ENCODE measurements around the gene ING4. TPM values are rescaled to one million over a fixed set of nuclear protein-coding genes. Genes with fewer than 3 reads are reported as not detected.

ING4 gene
- total RNA-seq, 1 donor from 2014 or later: 67.6 TPM

- DNase-seq (ENCODE audit: low read depth): peak; percentile 13
These were observed 26.9 kb downstream of the ING4 start, which contains the start of gene LPAR5 for GRCh38 chr12:6635856-6636531. LPAR5 (minus strand) TSS chr12:6635959; CDS start chr12:6621248, 14,711 bp downstream.

DNA sequence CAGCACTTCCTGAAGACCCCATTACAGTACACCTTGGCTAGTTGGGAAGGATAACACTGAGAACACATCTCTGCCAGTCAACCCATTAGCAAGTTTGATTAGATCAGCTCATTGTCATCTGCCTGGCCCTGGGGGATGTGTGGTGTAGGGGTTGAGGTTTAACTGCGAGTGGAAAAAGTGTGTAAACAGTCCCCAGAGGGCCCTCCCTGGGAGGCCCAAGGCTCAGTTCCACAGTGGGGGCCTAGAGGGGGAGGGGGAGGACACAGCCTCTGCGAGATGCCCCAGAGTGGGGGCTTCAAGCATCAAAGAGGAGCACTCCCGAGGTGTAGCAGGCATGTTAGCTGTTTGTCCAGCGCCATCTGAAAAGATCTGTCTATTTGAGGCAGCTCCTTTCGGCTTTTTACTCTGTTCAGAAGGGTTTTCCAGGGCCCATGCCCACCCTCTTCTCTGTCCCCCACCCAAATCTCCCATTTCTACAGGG, 27.5 kb downstream of the ING4 start:
- DNase-seq (ENCODE audit: low read depth): no peak

- no peak for DNase-seq (ENCODE audit: low read depth)
These were observed 30.6 kb downstream of the ING4 start for GRCh38 chr12:6632026-6632983.

DNA sequence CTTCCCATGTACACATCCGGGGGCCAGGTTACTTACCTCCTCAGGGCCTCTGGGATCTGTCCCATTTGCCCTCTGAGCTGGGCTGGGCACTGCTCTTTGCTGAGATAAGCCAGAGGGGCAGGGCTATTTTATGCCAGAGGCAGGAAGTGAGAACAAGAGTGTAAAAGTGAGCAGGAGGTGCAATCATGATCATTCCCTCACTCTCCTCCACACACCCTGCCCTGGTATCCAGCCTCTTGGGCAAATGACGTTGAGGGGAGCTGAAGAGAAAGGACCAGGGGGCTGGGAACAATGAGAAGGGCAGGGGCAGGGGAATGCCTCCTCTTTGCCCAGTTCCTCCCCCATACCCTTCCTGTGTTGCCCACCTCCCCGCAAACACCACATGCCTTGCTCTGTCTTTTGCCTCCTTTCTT, 31.4 kb downstream of the ING4 start:
- DNase-seq (ENCODE audit: low read depth): no peak

GRCh38 chr12:6630736-6631135, 32.2 kb downstream of the ING4 start:
- DNase-seq (ENCODE audit: low read depth): no peak

DNA sequence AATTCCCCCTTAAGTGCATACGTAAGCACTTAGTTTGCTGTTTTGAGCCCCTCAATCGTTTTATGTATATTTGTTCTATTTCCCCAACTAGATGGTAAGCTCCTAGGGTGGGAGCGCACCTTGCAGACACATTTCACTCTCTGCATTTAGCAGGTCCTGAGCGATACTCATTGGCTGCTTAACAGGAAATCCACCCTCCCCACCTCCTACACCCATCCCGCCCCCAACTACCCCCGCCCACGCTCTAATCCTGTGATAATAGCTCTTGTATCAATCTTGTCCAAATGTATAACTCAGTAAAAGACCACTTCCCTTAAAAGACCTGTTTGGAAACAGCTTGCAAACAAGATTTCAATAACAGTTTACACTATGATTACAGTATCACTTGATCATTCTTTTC, 35.3 kb downstream of the ING4 start:
- no peak for DNase-seq (ENCODE audit: low read depth)

- DNase-seq (ENCODE audit: low read depth): no peak
These were observed 36.1 kb downstream of the ING4 start for GRCh38 chr12:6626654-6627283.

DNA sequence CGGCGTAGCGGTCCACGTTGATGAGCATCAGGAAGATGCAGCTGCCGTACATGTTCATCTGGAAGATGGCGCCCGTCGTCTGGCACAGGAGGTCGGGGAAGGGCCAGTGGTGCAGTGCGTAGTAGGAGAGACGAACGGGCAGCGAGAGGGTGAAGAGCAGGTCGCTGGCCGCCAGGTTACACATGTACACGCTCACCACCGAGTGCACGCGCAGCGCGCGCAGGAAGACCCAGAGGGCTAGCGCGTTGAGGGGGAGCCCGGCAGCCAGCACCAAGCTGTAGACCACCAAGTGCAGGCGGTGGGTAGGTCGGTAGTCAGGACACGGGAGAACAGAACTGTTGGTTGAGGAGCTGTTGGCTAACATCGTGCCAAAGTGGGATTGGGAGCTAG, 42.0 kb downstream of the ING4 start:
- no peak for DNase-seq (ENCODE audit: low read depth)

DNA sequence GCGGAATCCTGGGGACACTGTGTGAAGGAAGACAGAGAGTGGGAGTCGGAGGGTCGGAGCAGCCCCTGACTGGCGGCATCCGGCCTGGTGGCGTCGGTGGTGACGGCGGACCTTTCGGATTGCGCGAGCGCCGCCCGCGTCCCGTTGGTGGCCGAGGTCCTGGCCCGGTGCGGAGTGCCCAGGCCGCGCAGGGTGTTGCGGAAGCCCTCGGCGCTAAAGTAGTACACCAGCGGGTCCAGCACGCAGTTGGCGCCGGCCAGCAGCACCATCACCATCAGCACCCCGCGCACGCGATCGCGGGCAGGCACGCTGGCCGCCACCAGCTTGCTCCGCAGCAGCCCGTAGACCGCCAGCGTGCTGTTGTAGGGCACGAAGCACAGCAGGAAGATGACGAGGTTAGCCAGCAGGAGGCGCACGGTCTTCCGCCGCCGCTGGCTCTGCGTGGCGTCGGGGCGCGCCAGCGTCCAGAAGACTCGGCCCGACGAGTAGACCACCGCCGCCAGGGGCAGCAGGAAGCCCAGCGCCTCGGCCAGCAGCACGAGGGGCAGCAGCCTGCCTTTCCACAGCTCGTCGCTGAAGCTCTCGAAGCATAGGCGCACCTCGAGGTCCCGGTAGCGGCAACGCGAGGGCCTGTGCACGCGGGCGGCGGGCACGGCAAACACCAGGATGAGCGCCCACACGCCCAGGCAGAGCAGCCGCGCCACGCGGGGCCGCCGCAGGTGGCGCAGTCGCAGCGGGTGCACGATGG, 42.6 kb downstream of the ING4 start:
- no peak for DNase-seq (ENCODE audit: low read depth)

DNA sequence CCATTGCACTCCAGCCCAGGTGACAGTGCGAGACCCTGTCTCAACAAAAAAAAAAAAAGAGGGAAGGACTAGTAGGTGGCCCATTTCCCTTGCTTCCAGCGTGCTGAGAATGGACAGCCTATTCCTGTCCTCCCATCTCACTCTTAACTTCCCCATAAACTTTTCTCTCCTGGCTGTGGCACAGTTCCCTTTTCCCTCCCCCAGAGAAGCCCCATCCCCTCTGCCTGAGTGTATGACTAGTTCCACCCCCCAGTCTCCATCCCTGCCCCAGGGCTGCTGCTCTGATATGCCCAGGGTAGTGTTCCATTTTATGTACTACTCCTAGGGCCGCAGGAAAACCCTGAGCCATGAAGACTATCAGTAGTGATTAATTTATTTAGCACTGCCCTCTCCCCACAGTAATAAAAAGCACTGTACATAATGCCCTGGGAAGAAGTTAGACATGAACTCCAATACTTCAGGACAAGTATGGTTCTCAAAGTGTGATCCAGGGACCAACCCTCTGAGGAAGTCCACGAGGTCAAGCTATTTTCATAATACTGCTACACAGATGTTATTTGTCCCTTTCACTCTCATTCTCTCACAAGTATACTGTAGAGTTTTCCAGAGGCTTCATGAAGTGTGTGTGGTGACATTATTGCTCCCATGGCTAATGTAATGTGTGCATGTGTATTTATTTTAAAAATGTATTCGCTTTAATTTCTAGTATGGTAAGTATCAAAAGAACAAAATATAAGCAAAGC, 44.3 kb downstream of the ING4 start:
- DNase-seq (ENCODE audit: low read depth): no peak

DNA sequence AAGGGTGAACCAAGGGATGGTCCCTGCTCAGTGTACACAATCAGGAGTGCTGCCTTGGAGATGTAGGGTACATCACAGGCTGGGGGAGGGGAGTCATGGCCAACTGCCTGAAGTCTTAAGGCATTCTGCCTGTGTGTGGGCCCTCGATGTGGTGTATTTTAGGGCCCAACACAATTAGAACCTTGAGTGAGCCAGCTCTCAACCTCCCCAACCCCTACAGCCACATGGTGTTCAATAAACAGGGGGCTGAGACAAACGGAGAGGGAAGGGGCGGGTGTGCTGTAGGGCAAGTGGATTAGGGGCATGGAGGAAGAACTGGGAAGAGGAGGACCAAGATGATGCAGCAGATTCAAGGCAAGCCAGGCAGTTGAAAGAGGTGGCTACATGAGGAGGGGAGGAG, 47.1 kb downstream of the ING4 start:
- no peak for DNase-seq (ENCODE audit: low read depth)

GRCh38 chr12:6614513-6615172, 48.3 kb downstream of the ING4 start:
- DNase-seq (ENCODE audit: low read depth): no peak

DNA sequence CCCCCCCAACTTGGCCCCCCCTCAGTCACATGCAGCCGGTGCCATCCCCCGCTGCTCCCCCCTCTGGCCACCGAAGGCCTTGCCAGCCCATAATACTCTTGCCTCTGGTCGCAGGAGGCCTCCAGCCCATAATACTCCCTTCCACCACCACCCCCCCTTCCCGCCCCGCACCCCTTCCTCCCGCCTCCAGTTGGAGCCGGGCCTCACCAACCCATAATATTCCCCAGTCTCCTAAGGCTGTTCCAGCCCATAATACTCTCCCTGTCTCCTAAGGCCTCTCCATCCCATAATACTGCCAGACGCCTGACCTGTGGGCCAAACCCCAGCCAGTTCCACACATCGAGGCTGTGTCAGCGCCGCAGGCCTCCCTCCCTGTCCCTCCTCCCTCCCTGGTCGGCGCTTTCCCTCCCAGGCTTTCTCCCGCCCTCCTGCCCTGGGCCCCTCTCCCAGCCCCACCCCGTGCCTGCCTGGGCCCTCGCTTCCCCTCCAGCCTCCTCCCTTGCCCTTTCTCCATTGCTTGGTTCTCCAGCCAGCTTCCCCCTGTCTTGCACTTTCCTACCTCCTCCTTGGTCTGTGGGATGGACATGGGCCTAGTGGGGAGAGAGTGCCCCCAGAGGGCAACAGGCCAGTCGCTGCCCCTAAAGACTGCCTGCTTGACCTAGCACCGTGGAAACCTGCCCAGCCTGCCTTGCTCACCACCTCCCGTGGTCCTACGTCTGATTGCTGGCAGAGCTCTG, 49.0 kb downstream of the ING4 start:
- peak; percentile 98 for DNase-seq (ENCODE audit: low read depth)

DNA sequence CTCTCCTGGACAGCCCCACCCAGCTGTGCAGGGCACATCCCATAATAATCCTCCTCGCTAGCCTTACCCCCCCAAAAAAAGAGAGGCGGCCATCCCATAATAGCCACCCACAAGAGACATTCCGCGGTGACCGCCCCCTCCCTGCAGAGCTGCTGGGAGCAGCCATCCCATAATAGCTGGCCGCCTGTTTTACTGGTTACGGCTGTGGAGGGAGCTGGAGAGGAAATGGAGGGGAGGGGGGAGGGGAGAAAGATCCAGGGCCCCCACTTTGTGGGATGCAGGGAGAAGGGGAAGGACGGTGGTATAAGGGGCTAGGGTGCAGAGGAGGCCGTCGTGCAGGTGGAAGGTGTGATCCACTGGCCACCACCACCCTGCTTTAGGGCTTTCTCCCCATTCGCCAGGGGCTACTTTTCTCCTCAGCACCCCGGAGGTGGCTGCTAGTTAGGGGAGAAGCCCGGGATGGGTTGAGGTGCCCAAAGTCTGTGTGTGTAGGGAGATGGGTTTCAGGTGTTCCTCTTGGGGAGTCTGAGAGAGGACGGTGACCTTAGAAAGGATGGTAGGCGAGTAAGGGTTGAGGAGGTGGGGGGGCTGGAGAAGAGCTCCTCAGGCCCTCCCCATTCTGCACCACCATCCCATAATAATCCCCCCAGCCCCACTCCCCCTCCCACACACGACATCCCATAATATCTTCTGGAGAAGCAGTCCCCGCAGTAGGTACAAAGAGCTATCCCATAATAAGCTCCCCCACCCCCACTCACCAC, 49.7 kb downstream of the ING4 start:
- peak; percentile 58 for DNase-seq (ENCODE audit: low read depth)

DNA sequence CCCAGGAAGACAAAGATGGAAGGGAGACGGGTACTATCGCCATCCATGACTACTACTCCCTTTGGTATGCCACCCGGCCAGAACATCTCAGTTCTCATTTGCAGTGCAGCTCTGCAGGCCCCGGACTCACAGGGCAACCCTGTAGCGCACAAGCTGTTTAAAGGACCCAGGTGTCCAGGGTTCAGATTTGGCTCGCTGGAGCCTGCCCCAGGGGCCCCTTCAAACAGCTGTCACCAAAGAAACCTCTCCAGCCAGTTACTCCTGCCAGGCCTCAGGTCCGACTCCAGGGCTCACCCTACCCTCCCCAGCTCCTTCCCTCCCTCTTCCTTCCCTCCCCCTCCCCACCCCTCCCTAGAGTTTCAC, 50.3 kb downstream of the ING4 start:
- DNase-seq (ENCODE audit: low read depth): no peak

GRCh38 chr12:6612247-6612646, 50.7 kb downstream of the ING4 start:
- DNase-seq (ENCODE audit: low read depth): no peak

- DNase-seq (ENCODE audit: low read depth): no peak
These were observed 54.2 kb downstream of the ING4 start for GRCh38 chr12:6608592-6609281.

All from renal cortical epithelial cell (primary cell).